Right renal cortex interstitium (tissue), 3 donors: ENCODE measurements around the gene UNC50. TPM values are rescaled to one million over a fixed set of nuclear protein-coding genes. Genes with fewer than 3 reads are reported as not detected.

Experiments used
- DNase-seq, 3 donors: peaks; one replicate each; pipeline ENCODE4 v3.0.0-alpha.2; 2013; ENCODE audit warnings: low read depth in 3 of 3, low spot score in 2 of 3
- polyA plus RNA-seq, 3 donors: library from polyadenylated mRNA; unstranded; fragments of 120-200 nt; gene quantifications; one replicate each; pipeline ENCODE4 v1.2.1, GENCODE V29; 2013; ENCODE audit not compliant: insufficient read length in 3 of 3

Gene UNC50, protein sequence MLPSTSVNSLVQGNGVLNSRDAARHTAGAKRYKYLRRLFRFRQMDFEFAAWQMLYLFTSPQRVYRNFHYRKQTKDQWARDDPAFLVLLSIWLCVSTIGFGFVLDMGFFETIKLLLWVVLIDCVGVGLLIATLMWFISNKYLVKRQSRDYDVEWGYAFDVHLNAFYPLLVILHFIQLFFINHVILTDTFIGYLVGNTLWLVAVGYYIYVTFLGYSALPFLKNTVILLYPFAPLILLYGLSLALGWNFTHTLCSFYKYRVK
- polyA plus RNA-seq = 10 to 100 TPM; 71.6 to 79.1 (median 74.4) TPM

DNA sequence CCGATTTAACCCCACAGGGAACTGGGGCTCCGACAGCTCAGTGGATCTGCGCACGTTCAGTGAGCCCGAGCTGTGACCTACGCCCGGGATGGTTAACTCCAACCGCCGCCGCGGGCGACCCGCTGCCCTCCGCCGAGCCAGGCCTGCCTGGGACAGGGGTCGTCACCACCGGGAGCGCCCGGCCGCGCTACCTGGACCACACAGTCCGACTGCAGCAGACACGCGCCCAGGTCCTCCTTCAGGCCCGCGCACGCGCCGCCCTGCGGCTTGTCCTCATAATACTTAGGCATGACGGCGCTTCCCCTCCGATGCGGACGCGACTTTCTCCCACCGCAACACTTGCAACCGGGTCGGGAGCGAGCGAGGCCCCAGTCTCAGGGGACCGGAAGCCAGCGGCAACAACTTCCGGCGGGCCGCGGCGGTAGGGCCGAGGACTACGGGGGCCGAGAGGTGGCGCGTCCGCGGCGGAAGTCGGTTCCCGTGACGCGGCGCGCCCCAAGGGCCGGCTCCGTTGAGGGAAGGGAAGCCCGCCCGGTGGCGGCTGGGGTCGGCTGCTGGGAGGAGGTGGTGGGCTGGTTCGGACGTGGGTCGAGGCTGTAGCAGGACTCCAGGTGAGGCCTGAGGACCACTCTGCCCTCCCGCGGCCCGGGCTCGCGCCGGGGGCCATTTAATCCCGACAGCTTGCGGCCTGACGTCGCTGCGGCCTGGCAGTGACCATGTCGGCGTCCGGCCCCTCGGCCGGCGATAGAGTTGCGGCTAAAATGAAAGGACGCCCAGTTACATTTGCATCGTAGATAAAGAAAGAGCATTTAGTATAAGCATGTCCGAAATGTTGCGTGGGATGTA is at the start of gene UNC50, which contains the start of gene COA5:
UNC50 (plus strand) TSS at position 474 of the 846 bp plus-strand sequence. CDS start 1,171 bp downstream, outside the sequence.
COA5 (minus strand) TSS at position 397 of the 846 bp plus-strand sequence; CDS start at position 290, 107 bp downstream.
- DNase-seq = peak; percentile 61 to 82 (median 82)

DNA sequence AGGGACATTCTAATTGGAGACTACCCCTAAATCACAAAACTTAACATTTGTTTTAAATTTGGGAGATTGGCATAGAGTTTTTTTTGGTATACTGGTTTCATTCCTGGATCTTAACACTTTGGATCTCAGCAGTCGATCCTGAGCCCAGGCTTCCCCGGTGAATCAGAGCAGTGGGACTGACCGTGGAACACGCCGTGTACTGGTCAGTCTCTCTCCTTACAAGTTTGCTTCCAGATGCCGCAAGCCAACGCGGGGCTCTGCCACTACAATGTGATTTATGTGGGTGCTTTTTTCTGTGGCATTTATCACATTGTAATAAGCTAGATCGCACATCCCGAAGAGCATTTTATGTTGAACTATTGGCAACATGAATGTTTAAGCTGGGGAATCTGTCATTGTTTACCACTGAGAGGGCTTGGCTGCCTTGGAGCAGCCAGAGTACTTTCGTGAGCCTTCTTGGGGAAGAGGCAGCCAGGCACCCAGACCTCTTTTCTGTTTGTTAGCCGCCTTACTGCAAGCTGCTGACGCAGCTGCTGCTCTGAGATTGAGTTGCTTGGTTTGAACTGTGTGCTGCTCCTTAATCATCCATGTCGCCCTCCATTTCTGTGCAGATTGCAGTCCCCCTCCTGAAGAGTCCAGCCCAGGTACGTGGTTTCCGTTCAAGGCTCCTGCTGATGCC is 49.4 kb upstream of the UNC50 start:
- no peak for DNase-seq

DNA sequence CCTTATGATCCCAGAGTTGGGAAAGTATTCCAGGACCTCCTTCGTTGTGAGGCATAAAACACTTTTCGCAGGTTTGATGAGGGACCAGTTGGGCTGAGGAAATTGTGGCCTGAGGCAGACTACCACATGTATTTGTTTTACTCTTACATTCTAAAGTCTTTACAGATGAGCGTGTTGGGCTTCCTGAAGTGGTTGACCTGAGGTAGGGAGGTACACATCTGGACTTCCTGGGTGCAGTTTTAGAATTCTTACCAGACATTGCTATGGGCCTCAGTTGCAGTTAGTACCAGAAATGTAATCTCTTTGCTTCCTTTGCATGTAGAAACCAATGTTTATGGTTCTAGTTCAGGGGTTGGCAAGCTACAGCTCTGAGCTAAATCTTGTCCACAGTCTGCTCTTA is 48.8 kb upstream of the UNC50 start:
- no peak for DNase-seq

DNA sequence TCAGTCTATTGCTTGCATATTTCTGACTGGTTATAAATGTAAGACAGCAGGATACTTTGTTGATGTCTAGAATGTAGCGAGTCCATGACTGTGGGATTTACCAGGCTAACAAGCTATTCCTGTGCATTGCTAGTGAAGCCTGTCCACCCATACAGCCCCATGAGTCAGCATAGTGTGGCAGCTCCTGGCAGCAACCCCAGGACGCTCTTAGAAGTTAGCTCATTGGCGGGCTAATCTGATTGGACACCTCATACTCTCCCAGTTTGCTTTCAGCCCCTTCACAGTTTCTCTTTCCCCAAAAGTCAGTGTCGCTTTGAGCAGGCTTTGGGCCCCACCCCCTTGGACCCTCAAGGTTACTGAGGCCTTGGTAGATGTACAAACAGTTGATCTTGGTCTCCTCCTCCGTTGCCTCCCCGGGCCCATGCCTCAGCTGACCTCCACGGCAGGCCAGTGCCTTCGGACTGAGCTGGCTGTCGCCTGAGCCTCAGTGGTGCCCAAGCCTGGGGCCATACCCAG is 48.1 kb upstream of the UNC50 start:
- DNase-seq = no peak

DNA sequence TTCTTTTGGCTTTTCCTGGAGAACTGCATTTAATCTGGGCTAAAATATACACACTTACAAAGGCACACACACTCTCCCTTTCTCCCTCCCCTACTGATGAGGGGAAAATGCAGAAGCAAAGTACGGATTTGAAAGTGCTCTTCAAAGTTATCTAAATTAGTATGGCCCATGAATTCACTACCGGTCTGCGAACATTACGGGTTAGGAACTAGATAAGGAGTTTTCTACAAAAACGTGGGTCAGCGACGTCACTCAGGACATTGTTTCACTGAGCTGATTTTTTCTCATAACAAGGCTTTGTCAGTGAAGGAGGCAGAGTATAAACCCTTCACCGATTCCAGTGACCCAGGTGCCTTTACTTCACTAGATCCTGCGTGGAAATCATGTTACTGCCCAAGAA is 47.4 kb upstream of the UNC50 start:
- no peak for DNase-seq

DNA sequence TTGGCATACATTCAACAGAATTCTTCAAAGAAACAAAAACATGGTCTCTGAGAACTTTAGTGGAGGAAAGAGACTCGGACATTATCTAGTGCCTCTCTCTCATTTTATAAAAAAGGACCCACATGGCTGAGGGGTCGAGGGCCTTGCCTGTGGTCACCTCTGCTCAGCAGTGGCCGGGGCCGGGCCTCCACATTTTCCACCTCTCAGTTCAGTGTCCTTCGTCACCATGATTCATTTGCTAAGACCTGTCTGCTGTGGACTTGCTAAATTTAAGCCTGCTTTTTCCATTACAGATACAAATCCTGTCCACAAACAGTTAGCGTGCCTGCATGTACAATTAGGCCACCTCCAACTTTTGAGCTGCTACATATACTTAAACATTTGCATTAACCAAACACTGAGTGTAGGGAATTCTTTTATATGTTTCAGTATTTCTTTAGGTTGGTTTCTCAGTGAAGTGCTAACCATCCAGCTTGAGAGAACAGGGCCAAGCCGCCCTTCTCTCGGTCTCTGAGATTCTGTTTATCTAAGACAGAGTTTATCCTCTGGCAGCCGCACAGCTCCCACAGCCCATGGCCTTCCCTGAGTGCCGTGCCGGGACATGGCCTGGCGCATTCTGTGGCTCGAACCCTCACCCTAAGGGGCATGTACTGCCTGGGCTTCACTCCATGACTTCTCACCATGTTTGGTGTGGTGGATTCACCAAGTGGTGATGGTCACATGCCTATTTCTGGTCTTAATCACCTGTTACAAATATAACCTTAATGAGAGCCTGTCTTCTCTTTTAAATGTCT is 46.3 kb upstream of the UNC50 start:
- no peak for DNase-seq

DNA sequence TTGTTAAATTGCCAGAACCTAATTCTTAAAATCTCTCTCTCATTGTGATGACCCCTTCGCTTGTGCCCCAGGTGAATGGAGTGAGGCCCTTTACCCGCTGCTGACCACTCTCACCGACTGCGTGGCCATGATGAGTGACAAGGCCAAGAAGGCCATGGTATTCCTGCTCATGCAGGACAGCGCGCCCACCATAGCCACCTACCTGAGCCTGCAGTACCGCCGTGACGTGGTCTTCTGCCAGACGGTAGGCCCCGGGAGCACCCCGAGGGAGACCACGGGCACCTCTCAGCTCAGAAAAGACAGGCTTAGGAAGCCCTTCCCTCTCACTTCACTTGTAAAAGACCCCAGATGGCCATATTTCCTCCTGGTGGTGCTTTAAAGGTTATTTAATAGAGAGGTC is 45.0 kb upstream of the UNC50 start:
- no peak for DNase-seq

DNA sequence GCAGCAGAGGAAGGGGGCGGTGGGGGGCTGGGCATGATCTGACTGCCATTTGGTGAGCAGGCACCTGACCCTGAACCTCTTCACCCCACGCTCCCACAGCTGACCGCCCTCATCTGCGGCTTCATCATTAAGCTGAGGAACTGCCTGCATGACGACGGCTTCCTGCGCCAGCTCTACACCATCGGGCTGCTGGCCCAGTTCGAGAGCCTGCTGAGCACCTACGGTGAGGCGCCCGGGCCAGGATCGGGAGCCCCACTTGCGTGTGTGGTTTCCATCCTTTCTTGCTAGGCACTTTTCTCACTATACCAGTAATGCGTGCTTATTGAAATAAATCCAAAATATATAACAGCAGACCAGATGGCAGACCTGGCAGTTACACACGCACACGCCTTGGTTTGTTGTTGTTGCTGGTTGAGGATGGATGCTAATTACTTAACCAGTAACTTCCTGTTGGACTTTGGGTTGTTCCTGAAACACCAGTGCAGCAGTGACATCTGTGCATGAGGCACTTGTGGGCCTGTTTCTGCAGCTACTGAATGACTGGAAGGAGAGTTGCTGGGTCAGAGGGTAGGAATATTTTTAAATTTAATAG is 43.8 kb upstream of the UNC50 start:
- no peak for DNase-seq

DNA sequence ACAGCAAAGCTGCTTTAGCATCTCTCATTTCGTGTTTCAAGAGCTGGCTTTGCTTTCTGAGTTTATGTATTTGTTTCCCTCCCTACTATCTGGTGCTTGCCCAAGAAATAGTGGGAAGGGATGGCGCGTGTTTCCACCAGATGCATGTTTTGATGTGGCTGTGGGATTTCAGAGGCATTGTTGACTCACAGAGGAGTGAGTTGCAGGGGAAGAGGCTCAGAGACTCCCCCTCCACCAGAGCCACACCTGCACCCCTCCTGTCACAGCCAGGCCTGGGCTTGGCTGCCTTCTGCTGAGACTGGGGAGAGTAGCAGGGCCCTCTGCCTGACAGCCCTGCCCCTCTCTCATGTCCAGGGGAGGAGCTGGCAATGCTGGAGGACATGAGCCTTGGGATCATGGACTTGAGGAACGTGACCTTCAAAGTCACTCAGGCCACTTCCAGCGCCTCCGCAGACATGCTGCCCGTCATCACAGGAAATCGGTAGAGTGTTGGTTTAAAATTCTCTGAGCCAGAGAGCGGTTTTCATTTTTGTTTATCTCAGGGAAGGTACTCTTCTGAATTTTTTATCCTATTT is 43.0 kb upstream of the UNC50 start:
- DNase-seq = no peak

DNA sequence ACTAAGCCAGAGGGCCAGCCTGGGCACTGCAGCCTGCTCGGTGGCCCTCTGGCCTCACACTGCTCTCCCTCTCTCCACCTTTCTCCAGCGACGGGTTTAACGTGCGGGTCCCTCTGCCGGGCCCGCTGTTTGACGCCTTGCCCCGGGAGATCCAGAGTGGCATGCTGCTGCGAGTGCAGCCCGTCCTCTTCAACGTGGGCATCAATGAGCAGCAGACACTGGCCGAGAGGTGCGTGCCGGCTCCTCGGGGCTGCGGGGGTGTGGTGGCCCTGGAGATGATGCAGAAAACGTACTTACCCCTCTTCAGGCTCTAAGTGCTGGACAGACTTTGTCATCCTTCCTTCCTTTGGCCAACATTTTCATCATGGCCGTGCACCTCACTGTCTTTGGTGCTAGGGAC is 42.4 kb upstream of the UNC50 start:
- DNase-seq = no peak

DNA sequence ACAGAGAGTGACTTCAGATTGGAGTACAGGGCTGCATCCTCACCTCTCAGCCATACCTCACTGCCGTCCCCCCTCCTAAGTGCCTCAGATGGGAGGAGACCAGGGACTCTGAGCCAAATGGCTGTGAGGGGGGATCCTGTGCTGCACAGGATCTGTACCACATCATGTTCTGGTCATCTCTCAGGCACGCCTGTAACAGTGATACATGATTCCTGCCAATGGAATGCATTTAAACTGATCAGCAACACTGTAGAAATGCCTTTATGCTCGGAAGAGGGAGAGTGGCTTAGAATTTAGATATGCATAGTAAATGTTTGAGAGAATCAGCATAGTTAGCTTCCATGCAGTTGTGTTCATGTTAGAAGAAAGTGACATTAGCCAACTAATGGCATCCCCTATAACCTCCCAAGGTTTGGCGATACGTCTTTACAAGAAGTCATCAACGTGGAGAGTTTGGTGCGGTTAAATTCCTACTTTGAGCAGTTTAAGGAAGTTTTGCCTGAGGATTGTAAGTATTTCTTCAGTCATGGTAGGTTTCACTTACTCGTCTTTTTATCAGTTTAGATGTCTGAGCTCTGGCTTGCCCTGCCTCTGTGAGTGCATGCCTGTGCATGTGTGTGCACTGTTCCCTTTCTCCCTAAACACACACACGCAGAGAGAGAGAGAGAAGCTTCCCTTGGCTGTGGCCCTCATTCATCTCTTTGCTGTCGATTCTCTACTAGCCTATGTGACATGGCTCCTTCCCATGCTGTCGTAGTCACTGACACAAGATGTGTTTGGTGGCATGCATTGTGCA is 40.0 kb upstream of the UNC50 start:
- DNase-seq = no peak

DNA sequence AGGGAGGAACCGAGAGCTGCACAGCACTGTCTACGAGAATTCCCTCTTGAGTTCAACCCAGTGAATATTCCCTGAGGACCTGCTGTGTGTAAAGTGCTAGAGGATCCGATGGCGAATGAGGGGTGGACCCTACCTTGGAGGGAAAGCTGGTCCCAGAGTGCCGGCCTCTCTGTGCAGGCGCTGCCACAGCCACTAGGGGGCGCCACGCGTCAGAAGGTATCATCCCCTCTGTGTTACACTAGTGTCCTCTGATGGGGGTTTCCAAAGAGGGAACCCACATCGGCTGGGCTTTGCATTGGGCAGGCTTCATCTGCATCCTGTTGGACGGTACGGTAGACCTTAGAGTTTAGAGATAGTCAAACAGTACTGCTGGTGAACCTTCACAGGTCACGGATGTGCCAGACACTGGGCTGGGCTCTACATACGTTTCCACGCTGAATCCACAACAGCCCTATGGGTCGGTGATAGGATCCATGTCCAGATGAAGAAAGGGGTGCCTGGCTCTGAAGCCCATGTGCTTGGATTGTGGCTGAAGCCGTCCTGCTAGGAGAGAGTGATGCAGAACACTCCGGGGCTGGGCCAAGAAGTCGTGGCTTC is 39.1 kb upstream of the UNC50 start:
- DNase-seq = no peak

DNA sequence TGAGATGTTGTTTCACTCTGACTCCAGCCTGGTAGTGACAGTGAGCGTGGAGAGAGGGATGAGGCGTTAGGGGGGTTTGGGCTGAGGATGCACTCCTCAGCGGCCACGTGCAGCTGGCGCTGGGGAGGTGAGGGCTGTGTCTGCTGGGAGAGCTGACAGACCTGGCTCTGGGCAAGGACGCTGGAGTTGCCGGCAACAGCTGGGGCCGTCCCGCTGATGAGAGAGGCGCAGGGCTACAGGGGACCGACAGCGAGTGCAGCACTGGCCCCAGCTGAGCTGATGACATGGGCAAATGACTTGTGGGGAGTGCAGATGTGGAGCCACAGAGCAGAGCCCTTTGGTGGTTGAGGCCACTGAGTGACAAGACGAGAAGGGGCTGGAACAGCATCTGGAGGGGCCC is 38.5 kb upstream of the UNC50 start:
- DNase-seq = no peak

DNA sequence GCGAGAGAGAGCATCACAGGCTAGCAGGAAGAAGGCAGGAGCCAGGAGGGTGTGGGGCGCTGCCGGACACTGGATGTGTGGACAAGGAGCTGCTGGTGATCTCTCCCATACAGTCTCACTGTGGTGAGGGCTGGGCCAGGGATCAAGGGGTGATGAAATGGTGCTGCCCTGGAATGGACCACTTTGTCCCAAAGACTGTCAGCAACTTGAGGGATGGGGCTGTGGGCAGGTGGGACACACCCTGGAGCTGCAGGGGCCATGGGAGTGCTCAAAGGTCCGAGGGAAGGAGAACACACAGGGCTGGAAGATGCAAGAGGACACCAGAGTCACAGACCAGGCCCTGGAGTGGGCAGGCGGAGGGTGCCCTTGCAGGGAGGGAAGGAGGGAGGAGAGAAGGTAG is 38.0 kb upstream of the UNC50 start:
- no peak for DNase-seq

DNA sequence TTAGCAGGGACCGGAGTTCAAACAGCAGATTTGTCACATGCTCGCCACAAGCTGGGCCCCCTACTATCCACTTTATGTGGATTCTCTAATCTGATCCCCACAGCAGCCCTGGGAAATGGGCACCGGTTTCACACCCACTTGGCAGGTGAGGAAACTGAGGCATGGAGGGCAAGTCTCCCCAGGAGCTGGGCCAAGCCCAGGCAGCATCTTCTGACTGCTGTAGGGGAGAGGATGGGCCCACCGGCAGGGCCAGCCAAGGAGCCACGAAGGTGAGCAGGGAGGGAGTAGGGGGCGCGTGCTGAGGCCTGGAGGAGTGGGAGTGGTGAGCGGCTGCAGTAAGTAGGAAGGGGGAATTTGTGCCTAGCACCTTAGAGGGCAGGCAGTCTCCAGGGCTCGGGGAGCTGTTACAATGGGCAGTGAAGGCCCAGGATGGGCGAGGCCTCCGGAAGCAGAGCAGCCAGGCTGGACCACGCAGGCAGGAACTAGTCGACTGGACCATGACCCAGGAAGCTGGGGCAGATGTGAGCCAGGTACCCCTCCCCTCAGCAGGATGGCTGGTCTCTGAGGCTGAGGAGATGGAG is 37.2 kb upstream of the UNC50 start:
- DNase-seq = no peak

DNA sequence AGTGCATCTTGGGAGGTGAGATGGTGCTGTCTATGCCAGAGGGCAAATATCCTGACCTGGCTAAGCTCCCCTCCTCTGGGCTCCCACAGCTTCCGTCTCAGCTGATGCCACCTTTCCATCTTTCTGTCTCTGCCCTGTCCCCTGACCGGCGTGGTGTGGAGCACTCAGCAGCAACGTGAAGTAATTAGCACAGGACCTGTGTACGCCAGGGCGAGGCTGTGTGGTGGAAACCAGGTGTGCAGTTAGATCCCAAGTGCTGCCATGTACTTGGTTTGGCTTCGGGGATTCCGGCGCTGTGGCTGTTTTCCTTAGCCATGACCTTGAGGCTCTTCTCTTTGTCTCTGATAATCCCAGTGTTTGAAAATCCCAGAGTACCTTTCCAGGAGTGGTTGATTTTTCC is 36.6 kb upstream of the UNC50 start:
- DNase-seq = no peak

DNA sequence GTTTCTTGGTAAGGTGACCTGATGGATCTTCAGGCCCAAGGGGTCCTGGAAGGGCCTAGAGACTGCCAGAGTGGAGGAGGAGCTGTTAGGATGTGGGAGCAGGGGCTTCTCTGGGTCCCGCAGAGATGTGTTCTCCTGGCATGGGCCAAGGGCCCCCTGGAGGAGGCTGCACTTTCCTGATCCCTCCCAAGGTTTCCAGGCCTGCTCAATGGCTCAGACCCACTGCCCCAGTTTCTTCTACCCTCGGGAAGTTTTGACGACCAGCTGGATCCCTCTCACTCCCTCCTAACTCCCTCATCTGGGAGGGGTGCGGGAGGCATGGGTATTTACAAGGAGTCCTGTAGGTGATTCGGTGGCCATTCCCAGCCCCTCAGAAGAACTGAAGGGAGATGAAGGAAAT is 36.2 kb upstream of the UNC50 start:
- no peak for DNase-seq

DNA sequence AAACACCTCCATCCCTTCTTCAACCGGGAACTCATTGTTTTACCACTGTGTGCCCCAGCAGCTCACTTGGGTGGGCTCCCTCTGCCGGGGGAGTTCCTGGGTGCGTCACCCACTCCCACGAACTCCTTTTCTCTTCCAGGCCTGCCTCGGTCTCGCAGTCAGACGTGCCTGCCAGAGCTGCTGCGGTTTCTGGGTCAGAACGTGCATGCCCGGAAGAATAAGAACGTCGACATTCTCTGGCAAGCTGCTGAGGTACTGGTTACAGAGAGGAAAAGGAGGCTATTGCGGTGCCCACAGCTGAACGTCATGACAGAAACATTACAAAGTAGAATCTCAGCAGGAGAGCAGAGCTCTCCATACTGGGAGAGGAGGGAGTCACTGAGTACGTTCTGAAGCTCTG is 35.7 kb upstream of the UNC50 start:
- DNase-seq = no peak
